ENCODE measurements around the gene APOBEC3B.

DNA sequence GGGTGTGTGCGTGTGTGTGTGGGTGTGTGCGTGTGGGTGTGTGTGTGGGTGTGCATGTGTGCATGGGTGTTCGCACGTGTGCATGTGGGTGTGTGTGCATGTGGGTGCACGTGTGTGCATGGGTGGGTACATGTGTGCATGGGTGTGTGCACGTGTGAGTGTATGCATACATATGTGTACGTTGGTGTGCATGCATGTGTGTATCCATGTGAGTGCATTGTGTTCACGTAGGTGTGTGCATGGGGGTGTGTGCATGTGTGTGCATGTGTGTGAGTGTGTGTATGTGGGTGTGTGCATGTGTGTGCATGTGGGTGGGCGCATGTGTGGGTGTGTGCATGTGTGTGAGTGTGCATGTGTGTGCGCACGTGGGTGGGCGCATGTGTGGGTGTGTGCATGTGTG is 44.6 kb upstream of the APOBEC3B start:
- TF ChIP-seq, protein P1, sequence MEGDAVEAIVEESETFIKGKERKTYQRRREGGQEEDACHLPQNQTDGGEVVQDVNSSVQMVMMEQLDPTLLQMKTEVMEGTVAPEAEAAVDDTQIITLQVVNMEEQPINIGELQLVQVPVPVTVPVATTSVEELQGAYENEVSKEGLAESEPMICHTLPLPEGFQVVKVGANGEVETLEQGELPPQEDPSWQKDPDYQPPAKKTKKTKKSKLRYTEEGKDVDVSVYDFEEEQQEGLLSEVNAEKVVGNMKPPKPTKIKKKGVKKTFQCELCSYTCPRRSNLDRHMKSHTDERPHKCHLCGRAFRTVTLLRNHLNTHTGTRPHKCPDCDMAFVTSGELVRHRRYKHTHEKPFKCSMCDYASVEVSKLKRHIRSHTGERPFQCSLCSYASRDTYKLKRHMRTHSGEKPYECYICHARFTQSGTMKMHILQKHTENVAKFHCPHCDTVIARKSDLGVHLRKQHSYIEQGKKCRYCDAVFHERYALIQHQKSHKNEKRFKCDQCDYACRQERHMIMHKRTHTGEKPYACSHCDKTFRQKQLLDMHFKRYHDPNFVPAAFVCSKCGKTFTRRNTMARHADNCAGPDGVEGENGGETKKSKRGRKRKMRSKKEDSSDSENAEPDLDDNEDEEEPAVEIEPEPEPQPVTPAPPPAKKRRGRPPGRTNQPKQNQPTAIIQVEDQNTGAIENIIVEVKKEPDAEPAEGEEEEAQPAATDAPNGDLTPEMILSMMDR (conservative IDR thresholded peaks at IDR 0.05) = no peak
- no peak for TF ChIP-seq ZFX (IDR thresholded peaks at IDR 0.05)

Data from C4-2B (cell line).